Endodermal cell (in vitro differentiated cells): ENCODE results near the gene TATDN3. TPM values are rescaled to one million over a fixed set of nuclear protein-coding genes. Genes with fewer than 3 reads are reported as not detected.

Source experiments
- DNase-seq: peaks from one replicate; pipeline ENCODE4 v3.0.0-alpha.2; 2017
- H3K27ac ChIP-seq: 2 replicates; pipeline ENCODE4 v1.5.1; 2013; ENCODE audit warnings: mild to moderate bottlenecking, low read depth, low read length, moderate library complexity
- H3K27me3 ChIP-seq: 2 replicates; pipeline ENCODE4 v1.6.1; 2013; ENCODE audit warnings: mild to moderate bottlenecking, low read length, moderate library complexity; ENCODE audit not compliant: insufficient read depth, control insufficient read depth, poor library complexity, severe bottlenecking
- H3K36me3 ChIP-seq: 2 replicates; pipeline ENCODE4 v1.7.0; 2013; ENCODE audit warnings: mild to moderate bottlenecking, low read length, moderate library complexity; ENCODE audit not compliant: control insufficient read depth, insufficient read depth
- H3K4me1 ChIP-seq: one replicate; pipeline ENCODE4 v1.7.0; 2013; ENCODE audit warnings: low read length; ENCODE audit not compliant: control insufficient read depth, insufficient read depth
- H3K4me3 ChIP-seq: 2 replicates; pipeline ENCODE4 v1.5.1; 2013; ENCODE audit warnings: mild to moderate bottlenecking, low read length, moderate library complexity
- H3K9ac ChIP-seq: 2 replicates; pipeline ENCODE4 v1.6.1; 2013; ENCODE audit warnings: mild to moderate bottlenecking, low read length, moderate library complexity; ENCODE audit not compliant: poor library complexity, severe bottlenecking; ENCODE audit errors: extremely low read depth
- H3K9me3 ChIP-seq: 2 replicates; pipeline ENCODE4 v1.6.1; 2013; ENCODE audit warnings: mild to moderate bottlenecking, low read length, moderate library complexity; ENCODE audit not compliant: control insufficient read depth
- H3K27ac Mint-ChIP-seq: 2 replicates; pipeline ENCODE4 v1.8.0; 2020; ENCODE audit warnings: mixed read lengths
- H3K27me3 Mint-ChIP-seq: 2 replicates; pipeline ENCODE4 v1.8.0; 2021; ENCODE audit warnings: mild to moderate bottlenecking, mixed read lengths; ENCODE audit not compliant: insufficient read depth
- H3K36me3 Mint-ChIP-seq: 2 replicates; pipeline ENCODE4 v1.8.0; 2020; ENCODE audit warnings: low read depth, mixed read lengths
- H3K4me1 Mint-ChIP-seq: 2 replicates; pipeline ENCODE4 v1.8.0; 2020; ENCODE audit warnings: mixed read lengths
- H3K4me3 Mint-ChIP-seq: 2 replicates; pipeline ENCODE4 v1.8.0; 2020; ENCODE audit warnings: mild to moderate bottlenecking, moderate library complexity, mixed read lengths
- H3K9me3 Mint-ChIP-seq: 2 replicates; pipeline ENCODE4 v1.8.0; 2020; ENCODE audit warnings: mild to moderate bottlenecking, mixed read lengths
- CTCF ChIP-seq: fragments of 200-600 bp; sonication (generic); conservative IDR thresholded peaks from 2 replicates; pipeline ENCODE4 v1.5.0; 2021; ENCODE audit warnings: antibody characterized with exemption, mild to moderate bottlenecking
- WGBS, 2 experiments: methylation state at CpG; one replicate each; pipeline versions ENCODE4 v1.1.5 to v1.1.7; 2013; ENCODE audit warnings: missing lambda C conversion rate in 2 of 2, mixed read lengths in 1 of 2; ENCODE audit not compliant: insufficient coverage in 1 of 2, insufficient read length in 1 of 2; 5-methylcytosine and 5-hydroxymethylcytosine counted together
- total RNA-seq, 2 donors: library from RNA; stranded (reverse); fragmentation: NEBNext Ultra II Directional in 1 of 2; extraction: Animal tissue kit (Norgen Biotek cat#: 25700) in 1 of 2; gene quantifications; 2 replicates in 1 of 2; 3 replicates in 1 of 2; pipeline ENCODE4 v1.2.1, GENCODE V29; 2021

Gene TATDN3
- total RNA-seq, 2 donors from 2014 or later: 14.9 to 26.3 TPM

- no peaks in the 10 kb centered on the region for H3K27me3 ChIP-seq
- H3K27me3 Mint-ChIP-seq: peaks cover 2% of the 10 kb centered on the region
- 84 to 96% methylated on average over 4 to 5 of the region's 5 CpGs for WGBS, 2 experiments
Observed at GRCh38 chr1:212819726-212820125, 28.0 kb downstream of the TATDN3 start.

DNA sequence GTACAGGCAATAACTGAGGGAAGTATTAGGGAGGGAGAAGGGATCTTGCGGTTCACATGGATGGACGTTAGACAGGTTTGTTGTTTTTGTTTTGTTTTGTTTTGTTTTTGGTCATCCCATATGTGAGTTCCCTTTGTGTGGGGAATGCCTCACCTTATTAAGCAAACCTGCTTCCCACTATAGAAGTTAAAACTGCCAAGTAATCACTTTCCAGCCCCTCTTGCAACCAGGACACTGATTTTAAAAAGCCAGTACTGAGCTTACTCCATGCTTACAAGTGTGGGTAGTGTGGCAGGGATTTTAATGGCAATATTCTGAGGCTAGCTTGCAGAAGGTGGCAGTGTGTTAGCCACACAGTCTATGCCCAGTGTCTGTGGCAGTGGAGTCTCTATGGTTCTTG is 29.3 kb downstream of the TATDN3 start:
- Mint-ChIP-seq H3K9me3 (peaks cover 20% of the 10 kb centered on the region), H3K4me3 (no peak overlapping the region), H3K27ac (no peak overlapping the region), H3K4me1 (no peaks in the 10 kb centered on the region), H3K36me3 (peaks cover 12% of the 10 kb centered on the region), H3K27me3 (peaks cover 2% of the 10 kb centered on the region)
- no peaks in the 10 kb centered on the region for H3K4me1 ChIP-seq
- no peak overlapping the region for H3K4me3 ChIP-seq
- WGBS, 2 experiments: 91% methylated on average over 2 of the region's 2 CpGs; no CpG with 5 or more reads in 1 of the 2 experiments
- H3K36me3 ChIP-seq: no peaks in the 10 kb centered on the region
- H3K9me3 ChIP-seq: peaks cover 22% of the 10 kb centered on the region
- no peak overlapping the region for H3K27ac ChIP-seq
- TF ChIP-seq CTCF: no peak
- no peaks in the 10 kb centered on the region for H3K27me3 ChIP-seq
- no peak overlapping the region for H3K9ac ChIP-seq
- no peak for DNase-seq

More at GRCh38 chr1:212819726-212820125, 28.0 kb downstream of the TATDN3 start:
- H3K9ac ChIP-seq: no peak overlapping the region
- Mint-ChIP-seq H3K4me3 (no peak overlapping the region), H3K27ac (no peak overlapping the region), H3K4me1 (peaks cover 3% of the 10 kb centered on the region), H3K9me3 (peaks cover 9% of the 10 kb centered on the region), H3K36me3 (peaks cover 7% of the 10 kb centered on the region)
- no peak for DNase-seq
- no peaks in the 10 kb centered on the region for H3K4me1 ChIP-seq
- H3K27ac ChIP-seq: no peak overlapping the region
- H3K9me3 ChIP-seq: peaks cover 9% of the 10 kb centered on the region
- no peak for TF ChIP-seq CTCF
- H3K36me3 ChIP-seq: no peaks in the 10 kb centered on the region
- no peak overlapping the region for H3K4me3 ChIP-seq

DNA sequence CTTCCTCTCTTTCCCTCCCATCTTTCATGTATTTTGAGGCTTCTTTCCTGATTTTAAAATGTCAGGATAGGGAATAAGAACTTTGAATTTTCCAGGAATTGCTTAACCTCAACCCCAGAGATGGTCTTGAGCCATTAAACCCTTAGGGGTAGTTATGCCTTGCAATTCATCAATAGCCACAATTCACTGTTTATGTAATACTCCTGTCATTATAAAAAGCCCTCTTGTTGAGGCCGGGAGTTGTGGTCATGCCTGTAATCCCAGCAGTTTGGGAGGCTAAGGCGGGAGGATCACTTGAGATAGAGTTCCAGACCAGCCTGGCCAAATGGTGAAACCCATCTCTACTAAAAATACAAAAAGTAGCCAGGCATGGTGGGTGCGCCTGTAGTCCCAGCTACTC is 31.3 kb downstream of the TATDN3 start:
- Mint-ChIP-seq H3K9me3 (peaks cover 37% of the 10 kb centered on the region), H3K4me1 (peaks cover 5% of the 10 kb centered on the region), H3K4me3 (no peak overlapping the region), H3K36me3 (peaks cover 17% of the 10 kb centered on the region), H3K27ac (no peak overlapping the region), H3K27me3 (peaks cover 2% of the 10 kb centered on the region)
- 93 to 94% methylated on average over 3 of the region's 3 CpGs for WGBS, 2 experiments
- H3K36me3 ChIP-seq: no peaks in the 10 kb centered on the region
- TF ChIP-seq CTCF: no peak
- H3K4me3 ChIP-seq: no peak overlapping the region
- DNase-seq: no peak
- H3K9me3 ChIP-seq: peaks cover 33% of the 10 kb centered on the region
- no peaks in the 10 kb centered on the region for H3K27me3 ChIP-seq
- no peak overlapping the region for H3K9ac ChIP-seq
- H3K4me1 ChIP-seq: no peaks in the 10 kb centered on the region
- no peak overlapping the region for H3K27ac ChIP-seq
